ENCODE data around the gene HHATL.

DNA sequence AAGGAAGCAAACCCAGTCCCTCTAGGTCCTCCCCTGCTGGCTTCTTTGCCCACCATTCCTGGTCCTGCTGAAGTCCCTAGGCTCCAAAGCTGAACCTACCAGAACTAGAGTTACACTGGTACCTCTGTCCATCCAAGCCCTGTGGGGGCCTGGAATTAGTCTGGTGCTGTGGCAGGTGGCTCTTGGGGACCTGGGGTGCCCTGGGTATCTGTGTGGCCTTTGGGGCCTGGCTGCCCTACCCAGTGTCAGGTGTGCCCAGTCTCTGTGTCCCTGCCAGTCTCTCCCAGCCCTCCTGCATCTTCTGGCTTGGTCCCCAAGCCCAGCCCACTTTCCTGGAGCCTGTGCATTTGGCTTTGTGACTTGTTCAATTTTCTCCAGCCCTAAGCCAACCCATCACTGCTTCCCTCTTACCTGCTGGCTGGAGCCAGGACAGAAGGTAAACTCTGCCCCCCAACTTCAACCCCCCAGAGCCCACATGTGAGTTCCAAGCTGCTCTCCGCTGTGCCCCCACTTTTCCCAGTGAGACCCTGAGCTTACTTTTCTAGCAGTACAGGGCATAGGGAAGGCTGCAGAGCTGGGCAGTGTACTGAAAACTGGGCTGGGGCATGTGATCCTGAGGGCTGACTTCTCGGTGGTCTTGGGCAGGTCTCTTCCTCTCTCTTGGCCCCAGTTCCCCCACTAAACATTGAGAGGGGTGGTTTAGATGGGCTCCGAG is 28.3 kb upstream of the HHATL start:
- TF ChIP-seq POLR2A (IDR thresholded peaks at IDR 0.05), result no peak
- TF ChIP-seq, protein P1, sequence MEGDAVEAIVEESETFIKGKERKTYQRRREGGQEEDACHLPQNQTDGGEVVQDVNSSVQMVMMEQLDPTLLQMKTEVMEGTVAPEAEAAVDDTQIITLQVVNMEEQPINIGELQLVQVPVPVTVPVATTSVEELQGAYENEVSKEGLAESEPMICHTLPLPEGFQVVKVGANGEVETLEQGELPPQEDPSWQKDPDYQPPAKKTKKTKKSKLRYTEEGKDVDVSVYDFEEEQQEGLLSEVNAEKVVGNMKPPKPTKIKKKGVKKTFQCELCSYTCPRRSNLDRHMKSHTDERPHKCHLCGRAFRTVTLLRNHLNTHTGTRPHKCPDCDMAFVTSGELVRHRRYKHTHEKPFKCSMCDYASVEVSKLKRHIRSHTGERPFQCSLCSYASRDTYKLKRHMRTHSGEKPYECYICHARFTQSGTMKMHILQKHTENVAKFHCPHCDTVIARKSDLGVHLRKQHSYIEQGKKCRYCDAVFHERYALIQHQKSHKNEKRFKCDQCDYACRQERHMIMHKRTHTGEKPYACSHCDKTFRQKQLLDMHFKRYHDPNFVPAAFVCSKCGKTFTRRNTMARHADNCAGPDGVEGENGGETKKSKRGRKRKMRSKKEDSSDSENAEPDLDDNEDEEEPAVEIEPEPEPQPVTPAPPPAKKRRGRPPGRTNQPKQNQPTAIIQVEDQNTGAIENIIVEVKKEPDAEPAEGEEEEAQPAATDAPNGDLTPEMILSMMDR (IDR thresholded peaks at IDR 0.05), result no peak
- TF ChIP-seq POLR2AphosphoS5 (IDR thresholded peaks at IDR 0.05), result no peak
